Stimulated activated CD8-positive, alpha-beta memory T cell treated with anti-CD3 and anti-CD28 coated beads, Interleukin-7, amount 100 ng/mL, for 24 hours (primary cell): ENCODE measurements around the gene RARB.
A peak's percentile ranks its signal among the peaks of the same experiment; 100 is the strongest.

Source experiments
- DNase-seq: peaks from one replicate; pipeline ENCODE4 v3.0.0-alpha.2; 2020; ENCODE audit warnings: low read depth

Gene RARB

DNA sequence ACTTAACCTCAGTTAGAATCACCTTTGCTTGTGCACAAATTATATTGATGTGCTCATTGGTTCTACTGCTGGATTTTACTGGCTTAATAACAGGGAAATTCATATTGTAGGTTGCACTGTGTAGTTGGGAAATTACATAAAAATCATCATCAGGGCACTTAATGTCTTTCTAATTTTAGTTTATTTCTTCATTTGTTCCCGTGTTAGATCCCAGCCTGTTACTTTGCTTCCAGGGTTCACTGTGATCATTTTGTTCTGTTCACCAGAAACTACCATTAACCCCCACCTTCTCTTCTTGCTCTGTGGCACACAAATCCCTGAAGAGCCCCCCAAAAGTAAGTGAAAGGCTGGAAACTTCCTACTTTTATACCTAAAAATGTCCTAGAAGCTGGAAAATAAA lies 80.4 kb downstream of the RARB start:
- no peak for DNase-seq

- no peak for DNase-seq
Observed at GRCh38 chr3:25508901-25509300, 80.8 kb downstream of the RARB start.

- no peak for DNase-seq
Observed at GRCh38 chr3:25510797-25511196, 82.7 kb downstream of the RARB start.

DNA sequence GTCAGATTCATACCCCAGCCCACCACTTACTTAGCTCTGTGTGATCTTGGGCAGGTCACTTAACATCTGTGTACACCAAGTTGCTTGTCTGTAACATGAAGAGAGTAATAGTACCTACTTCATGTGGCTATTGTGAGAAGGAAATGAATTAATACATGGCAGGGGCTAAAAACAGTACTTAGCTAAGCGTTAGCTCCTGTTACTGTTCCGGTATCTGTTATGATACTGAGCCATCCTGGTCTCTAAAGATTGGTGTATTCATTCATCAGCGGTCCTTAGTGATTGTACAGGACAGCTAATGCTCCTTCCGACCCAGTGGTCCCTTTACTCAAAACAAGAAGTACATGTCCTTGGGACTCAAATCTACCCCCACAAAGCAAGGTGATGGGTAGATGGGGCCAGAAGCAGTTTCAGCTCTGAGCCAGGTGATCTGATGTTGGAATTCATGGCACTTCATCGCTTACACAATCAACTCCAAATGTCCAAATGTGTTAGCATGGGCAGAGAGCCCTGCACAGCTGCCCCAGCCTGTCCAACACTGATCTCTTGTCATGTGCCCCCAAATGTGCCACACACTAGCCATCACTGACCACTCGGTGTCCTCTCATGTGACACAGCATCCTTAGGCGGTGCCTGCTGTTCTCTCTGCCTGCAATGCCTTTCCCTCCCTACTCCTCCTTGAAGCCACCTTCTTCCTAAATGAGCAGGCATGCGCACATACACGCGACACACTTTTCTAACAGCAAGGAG lies 84.1 kb downstream of the RARB start:
- DNase-seq: no peak

- no peak for DNase-seq
Observed at GRCh38 chr3:25513642-25514266, 85.7 kb downstream of the RARB start.

DNA sequence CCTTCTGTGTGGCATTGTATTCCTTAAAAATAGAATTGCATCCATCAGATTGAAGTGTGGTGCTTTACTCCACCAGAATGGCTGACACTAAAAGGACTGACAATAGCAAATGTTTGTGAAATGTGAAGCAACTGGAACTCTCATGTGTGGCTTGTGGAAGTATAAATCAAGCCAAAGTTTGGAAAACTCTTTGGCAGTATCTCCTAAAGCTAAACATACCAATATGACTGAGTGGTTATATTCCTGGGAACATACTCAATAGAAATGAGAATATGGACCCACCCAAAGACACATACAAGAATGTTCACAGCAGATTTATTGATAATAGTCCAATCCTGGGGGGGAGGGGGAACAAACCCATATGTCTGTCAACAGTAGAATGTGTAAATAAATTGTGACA lies 87.1 kb downstream of the RARB start:
- DNase-seq: no peak

DNA sequence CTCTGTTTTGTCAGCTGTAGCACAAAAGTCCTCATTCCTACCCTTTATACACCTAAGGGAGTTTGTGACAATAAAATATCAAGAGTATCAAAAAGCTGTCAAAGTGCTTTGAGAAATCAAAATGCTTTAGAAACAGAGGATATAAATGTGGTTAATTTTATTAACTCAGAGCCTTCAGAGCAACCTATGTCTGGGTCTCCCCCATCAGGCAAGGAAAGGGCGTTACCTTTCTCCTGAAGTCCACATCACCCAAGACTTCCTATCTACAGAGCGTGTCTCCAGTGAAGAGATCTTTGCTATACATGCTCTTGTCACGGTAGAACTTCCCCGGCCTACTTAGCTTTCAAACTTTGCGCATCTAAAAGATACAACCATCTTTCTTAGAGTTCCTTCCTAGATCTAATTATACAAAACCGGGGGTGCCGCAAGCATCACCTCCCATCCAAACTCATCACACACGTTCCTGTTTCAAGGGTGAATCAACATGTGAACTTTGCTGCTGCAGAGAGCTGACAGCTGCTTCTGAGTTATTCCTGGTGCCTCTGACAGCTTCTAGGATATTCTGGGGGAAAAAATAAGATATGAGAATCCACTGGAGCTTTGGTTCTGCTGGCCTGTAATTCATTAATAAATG lies 93.0 kb downstream of the RARB start:
- DNase-seq: no peak

GRCh38 chr3:25527336-25527735 lies 99.3 kb downstream of the RARB start:
- DNase-seq: no peak

GRCh38 chr3:25527801-25528200 lies 99.7 kb downstream of the RARB start:
- DNase-seq: no peak

- DNase-seq: no peak
Observed at GRCh38 chr3:25531971-25532370, 103.9 kb downstream of the RARB start.

DNA sequence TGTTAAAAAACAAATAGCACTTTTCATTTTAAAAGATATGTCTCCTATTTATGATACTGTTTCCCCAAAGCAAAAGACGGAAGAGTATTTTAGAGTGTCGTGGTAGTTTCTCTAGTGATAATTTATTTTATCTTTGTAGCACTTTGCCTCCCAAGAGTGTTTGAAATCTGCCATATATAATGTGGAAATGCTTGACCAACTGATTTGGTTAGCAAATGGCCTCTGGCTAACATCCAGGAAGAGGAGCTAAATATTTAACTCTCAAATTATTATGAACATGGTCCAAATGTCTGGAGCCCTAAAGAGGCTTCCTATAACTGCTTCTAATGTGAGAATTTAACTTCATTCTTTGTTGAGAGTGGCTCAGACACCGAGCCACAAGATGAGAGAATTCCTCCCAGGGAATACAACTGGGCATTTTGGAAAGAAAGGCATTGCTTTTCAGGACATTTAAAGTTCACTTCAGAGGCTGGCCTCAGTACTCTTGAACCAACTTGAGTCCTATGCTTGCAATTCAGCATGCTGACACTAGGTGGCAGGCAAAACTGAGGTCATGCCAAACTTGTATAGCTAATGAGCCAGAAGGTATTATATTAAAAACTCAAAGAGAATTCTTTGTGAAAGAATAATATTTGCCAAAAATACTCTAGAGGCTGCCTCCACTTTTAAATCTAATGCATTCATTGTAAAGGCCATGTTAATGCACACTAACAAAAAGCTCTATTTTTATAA lies 104.5 kb downstream of the RARB start:
- peak; percentile 21 for DNase-seq

DNA sequence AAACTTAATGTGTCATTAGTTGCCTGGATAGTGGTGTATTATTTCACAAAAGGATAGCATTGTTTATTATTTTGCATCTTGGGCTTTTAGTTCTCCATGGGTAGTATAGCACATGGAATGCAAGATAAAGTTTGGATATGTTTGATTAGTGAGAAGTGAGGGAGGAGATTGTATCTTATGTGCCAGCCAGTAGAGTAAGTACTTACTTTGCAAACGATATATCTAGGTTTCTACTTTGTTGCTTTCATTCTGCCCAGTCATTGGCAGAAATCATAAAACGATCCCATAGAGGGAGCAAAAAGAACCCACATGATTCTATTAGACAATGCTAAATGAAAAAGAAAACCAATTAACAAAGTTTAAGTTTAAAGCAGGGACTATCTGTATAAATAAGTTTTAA lies 105.3 kb downstream of the RARB start:
- no peak for DNase-seq

GRCh38 chr3:25534007-25534406 lies 105.9 kb downstream of the RARB start:
- no peak for DNase-seq

- no peak for DNase-seq
Observed at GRCh38 chr3:25536521-25537391, 108.7 kb downstream of the RARB start.

- DNase-seq: no peak
Observed at GRCh38 chr3:25537516-25537915, 109.5 kb downstream of the RARB start.

- no peak for DNase-seq
Observed at GRCh38 chr3:25540273-25540672, 112.2 kb downstream of the RARB start.

- DNase-seq: no peak
Observed at GRCh38 chr3:25542492-25543039, 114.5 kb downstream of the RARB start.

DNA sequence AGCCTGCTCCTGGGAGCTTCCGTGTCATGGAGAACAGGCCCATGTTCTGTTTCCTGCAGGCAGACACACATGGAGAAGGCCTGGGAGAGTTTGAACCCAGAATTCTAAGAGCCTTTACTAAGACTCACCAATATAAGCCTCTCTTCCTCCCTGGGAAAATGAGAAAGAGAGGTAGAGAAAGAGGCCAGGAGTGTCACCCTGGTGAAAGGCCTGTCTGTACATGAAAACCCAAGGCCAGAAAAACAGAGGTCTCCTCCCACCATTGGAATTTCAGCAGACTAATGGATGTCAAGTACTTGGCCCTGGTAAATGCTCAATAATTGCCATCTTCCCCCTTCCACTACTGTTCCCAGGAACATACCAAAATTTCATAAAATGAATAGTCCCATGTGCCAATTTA lies 119.0 kb downstream of the RARB start:
- DNase-seq: no peak

- no peak for DNase-seq
Observed at GRCh38 chr3:25547943-25548674, 120.0 kb downstream of the RARB start.

DNA sequence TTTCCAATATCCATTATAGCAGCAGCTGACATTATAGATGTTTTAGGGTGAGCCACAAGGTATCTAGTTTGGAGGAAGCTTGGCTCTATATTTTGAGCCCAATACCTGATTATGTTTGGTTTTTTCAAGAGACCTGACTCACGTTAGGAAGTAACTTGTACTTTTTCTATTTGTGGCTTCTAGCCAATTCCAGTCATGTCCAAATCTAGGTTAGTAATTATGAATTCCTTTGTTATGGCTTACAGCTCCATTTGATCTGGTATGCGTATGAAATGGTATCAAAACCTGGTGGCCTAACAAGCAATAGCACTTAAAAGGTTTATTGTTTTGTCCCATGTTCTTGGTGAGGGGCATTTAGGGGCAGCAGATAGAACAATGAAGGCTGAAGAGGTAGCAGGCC lies 120.8 kb downstream of the RARB start:
- DNase-seq: no peak

GRCh38 chr3:25552251-25552650 lies 124.2 kb downstream of the RARB start:
- DNase-seq: no peak
